Glomerular visceral epithelial cell (primary cell): ENCODE results near the gene PLEKHG3.

Source experiments
- DNase-seq: peaks from one replicate; pipeline ENCODE4 v3.0.0-alpha.2; 2016; ENCODE audit errors: extremely low spot score

PLEKHG3 gene

DNA sequence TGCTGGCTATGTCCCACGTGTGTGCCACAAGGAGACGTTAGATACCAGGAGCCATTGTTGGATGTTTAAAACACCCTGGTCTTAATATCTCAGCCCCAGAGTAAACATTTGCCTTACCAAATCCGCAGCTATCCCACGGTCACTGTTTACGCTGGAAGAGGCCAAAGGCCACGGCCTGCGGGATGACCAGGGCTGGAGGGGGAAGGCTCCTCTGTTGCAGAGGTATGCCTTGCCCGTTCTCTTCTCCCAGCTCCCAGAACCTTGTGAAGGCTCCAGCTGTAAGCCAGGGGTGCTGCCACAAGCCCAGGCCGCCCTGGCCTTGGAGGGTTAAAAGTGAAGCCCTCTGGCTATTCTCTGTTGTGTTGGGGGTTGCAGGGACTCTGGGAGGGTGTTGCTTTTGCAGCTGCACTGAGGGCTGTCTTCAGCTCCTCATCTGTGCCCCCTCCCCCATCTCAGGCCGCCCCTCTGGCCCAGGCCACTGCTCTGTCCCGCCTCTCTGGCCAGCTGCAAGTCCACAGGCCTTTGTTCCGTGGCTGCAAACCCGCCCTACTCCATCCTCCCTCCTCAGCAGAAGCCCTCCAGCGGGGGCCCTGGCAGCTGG lies 2.5 kb downstream of the PLEKHG3 start:
- no peak for DNase-seq

GRCh38 chr14:64707661-64708060 lies 3.4 kb downstream of the PLEKHG3 start:
- DNase-seq, result peak; percentile 85

DNA sequence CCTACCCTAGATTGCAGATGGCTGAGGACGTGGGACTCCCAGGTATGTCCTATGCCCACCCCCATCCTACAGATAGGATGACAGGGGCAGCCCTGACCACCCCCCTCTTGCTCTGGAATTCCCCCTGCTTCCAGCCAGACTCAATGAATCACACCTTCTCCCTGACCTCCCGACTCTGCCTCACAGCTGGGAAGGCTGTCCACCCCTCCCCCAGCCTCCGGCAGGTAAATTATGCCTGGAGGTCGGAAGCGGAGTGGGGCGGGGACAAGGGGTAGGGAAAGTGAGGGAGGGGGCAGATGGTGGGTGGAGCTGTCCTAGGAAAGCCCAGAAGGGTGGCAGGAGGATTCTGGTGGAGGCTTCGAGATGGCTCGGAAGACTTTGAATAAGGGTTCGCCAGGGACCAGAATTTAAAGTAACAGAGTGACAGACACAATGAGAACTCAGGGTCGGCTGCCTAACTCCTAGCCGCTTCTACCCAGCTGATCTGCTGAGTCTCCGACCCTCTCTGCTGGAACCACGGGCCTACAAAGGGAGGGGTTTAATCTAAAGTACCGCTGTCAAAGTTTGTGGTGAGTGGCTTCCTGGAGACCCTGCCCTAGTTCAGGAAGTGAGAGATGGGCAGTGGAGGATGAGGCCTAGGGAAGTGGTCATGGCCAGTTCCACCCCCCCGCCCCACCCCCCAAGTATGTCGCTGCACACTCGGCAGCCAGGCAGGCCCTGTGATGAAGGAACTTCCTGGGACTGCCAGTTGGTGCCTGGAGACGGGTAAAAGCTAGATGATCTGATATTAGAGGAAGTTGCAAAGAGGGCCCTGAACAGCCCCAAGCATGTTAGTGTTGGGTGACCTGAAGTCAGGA lies 4.2 kb downstream of the PLEKHG3 start:
- DNase-seq, result peak; percentile 88

- no peak for DNase-seq
Measured at GRCh38 chr14:64709126-64709525, 4.9 kb downstream of the PLEKHG3 start.

DNA sequence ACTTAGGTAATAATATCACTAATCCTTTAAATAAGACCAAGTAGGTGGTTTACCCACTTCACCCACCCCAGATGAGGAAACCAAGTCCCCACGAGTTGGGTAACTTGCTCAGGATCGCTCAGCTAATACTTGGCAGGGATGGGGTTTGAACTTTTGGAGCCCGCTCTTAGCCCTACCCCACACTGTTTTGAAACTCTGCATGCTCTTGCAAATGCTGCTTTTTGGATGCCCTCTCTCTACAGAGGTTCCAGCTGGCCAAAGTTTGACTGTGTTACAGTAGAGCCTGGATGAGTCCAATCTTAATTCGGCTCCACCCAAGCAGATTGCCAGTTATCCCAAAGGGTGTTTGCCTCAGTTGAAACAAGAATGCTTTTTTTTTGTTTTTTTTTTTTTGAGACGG lies 6.8 kb downstream of the PLEKHG3 start:
- DNase-seq, result no peak

DNA sequence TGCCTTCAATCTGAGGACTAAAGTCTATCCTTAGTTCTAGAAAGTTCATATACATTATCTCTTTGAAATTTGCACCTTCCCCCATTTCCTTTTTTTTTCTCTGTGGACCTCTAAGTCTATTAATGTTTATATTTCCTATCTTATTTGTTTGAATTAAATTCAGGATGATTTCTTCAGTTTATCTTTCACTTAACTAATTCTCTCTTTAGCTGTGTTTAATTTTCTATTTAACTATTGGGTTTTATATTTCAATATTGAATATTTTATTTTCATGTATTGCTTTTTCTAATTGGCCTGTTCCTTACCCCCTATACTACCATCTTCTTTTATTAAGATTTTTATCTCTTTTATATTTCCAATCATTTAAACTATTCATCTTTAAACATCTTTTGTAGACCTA lies 9.5 kb downstream of the PLEKHG3 start:
- no peak for DNase-seq

DNA sequence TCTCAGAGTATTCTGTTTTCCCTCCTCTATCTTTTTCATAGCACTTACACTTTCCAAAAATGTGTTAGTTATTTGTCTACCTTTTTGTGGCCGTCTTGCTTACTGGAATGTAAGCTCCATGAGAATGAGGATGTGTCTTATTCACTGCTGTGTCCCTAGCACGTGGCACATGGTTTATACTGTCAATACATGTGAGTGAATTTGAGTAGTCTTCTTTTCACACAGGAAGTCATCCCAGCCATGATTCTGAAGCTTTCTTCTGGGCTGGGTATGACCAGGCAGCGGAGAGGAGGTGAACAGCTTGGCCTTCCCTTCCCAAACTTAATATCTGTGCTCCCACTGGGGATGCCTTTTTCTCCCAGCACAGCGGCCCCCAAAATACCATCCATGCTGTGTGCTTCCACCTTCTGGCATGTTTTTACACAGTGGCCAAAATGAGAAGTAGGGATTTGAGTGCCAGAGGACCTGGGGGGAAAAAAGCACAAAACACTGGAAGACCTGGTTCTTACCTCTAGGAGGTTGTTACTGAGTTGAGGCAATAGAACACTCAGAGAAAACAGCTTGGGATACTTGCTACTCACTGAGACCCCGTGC lies 10.3 kb downstream of the PLEKHG3 start:
- DNase-seq, result no peak

DNA sequence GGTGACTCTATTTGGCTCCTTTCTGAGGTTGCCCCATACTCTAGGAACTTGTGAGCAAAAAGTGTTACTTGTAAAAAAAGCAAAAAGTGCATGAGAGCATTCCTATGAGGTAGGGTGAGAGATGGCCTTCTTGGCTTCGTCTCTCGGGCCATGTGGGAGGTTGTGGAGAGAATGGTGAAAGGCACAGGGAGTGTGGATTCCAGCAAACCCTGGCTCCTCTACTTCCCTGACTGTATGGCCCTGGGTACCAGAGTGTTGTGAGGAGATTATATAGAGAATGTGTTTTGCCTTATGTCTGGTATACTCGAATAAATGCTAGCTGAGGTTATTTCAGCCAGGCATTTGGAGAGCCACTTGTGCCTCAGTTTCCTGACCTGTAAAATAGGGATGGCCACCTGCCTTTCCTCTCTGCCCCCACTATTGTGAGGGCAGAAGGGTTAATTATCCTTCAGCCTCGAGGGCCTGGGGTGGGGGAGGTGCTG lies 11.0 kb downstream of the PLEKHG3 start:
- no peak for DNase-seq

DNA sequence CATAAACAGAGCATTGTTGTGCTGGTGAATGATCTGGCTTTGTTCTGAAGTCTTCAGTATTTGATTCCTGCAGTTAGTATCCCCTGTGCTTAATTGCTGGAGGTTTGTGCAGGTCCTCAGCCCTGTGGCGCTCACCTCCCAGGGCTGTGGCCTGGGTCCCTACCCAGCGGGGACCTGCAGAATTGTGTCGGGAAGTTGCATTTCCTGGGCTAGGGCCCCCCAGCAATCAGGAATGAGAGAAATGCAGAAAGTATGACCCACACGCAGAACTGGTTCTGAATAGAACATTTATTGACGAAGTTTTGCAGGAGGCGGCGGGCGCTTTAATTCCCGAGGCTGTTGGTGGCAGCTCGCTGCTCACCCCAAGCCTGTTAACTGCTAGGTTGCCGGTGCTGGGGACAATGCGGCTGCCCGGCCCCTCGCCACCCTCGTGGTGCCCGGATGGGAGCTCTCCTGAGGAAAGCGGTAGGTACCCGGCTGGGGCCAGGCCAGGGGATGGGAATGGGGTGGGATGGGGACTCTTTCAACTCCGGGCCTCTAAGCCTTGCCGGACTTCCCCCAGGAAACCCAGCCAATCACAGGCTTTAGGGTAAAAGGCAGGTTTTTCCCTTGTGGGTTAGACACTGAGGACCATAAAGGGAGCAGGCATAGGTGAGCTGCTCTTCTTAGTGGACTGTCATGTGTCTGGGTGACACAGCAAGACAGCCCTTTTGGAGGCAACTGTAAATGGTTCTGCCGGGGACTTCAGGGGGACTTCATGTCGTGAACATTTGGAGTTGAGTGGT lies 11.6 kb downstream of the PLEKHG3 start:
- DNase-seq, result no peak

- peak; percentile 23 for DNase-seq
Measured at GRCh38 chr14:64717870-64718269, 13.6 kb downstream of the PLEKHG3 start.

- DNase-seq, result no peak
Measured at GRCh38 chr14:64718762-64719161, 14.5 kb downstream of the PLEKHG3 start.

DNA sequence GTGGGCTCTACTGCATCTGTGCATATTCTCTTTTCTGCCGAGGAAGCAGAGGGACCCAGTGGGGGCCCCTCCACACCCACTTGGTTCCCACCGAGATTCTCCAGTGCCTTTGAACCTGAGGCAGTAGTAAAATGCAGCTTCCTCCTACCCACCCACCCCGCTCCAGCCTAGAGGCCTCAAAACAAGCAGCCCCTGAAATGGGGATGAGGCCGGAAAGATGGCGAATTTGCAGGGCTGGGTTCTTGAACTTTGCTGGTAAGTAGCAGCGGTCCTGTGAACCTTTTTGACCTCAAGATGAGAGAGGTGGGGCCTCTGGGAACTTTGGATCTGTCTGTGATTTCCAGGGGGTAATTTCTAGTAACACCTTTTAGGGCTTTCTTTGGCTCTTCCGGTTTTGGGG lies 15.4 kb downstream of the PLEKHG3 start:
- no peak for DNase-seq

- DNase-seq, result peak; percentile 94
Measured at GRCh38 chr14:64720131-64720576, 15.9 kb downstream of the PLEKHG3 start.

DNA sequence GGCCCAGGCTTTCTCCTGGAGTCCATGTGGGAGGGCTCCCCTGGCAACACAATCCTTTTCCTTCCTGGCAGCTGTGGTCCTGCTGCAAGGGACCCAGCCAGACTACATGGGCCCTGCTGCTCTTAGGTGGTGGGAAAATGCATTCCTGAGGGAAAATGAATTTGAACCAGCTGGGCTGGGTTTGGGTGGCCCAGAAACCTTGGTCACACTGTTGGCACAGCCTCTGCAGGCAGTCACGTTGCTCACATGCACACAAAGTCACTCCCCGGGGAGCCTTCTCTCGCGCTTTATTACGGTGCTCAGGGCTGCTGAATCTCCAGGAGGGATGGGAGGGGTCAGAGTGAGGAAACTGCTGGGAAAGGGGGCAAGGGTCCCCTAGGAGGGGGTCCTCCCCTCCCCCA lies 17.2 kb downstream of the PLEKHG3 start:
- DNase-seq, result peak; percentile 92

- no peak for DNase-seq
Measured at GRCh38 chr14:64721899-64722298, 17.7 kb downstream of the PLEKHG3 start.

GRCh38 chr14:64722842-64723447 lies 18.7 kb downstream of the PLEKHG3 start:
- DNase-seq, result no peak

GRCh38 chr14:64723691-64724577 lies 19.7 kb downstream of the PLEKHG3 start:
- peak; percentile 59 for DNase-seq

DNA sequence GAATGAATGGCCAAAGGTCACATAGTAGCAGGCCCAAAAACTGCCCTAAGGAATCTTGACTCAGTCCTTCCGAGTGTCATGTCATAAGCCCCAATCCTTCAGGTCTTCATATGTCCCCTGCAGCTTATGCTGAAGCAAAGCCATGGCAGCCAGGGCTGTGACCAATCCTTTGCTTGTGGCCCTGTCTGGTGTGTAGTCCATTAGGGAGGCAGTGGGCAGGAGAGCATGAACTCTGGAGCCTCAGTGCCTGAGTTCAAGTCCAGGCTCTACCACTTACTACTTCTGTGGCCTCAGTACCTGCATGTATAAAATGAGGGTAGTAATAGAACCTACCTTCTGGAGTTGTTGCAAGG lies 20.3 kb downstream of the PLEKHG3 start:
- DNase-seq, result no peak

DNA sequence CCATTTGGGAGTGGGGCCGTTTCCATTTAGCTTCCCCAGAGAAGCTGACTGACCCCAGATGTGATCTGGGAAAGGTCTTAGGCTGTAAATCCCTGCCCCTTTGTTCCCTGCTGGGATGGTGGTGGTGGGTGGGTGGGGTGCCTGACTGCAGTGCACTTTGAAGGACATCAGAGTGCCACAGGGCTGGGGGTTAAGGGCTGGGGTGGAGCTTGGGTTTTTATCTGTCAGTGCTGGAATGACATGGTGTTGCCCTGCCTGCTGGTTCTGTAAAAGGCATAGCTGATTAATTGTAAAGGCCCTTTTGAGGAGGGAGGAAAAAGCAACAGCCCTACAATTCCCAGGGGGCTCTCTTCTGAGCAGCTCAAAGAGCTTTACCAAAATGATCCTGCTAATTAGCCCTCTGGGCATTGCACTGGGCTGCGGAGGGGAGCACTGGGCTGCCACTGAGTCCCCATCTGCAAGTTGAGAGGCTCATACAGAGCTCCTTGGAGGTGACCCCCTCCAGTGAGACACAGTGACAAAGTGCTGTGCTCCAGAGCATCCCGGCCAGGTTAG lies 21.1 kb downstream of the PLEKHG3 start:
- DNase-seq, result no peak

DNA sequence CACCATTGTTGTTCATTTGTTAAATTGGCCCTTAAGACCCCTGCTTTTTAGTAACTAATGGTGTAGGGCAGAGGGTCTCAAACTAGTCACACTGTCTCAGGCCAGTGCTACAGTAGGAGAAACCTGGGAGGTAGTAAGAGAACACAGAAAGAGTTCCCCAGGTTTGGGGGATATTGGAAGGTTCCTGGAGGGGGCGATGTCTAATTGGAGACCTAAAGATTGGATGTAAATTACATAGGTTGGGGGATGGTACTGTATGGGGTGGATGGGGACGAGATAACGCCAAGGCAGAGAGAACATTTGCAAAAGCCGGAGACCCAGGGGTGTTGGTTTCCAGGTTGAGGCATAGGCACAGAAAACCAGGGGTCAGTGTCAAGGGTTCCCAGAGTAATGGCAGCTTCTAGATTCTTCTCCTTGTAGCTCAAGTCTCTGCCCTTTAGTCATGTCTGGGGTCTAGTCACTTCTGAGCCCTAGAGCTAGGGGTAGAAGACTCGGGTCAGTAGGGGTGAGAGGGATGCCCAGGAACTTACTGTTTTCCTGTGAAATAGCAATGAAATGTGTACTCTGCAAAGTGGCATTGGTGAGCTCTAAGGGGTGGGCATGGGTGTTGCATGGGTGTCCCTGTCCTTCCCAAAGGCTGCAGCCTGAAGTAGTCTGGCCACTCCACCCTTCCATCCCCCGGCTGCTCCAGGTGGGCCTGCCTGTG lies 21.8 kb downstream of the PLEKHG3 start:
- DNase-seq, result no peak
